GM21717 (cell line): ENCODE measurements around the gene SLC27A4.
"Not testable (repeated sequence)": the region's sequence is repeated elsewhere in the genome, so short reads cannot be mapped to it uniquely, and the experiment has no call there.

Source experiments
- ATAC-seq: cut with Tn5 transposase; IDR thresholded peaks from one replicate; pipeline ENCODE4 v1.9.1; 2021; ENCODE audit warnings: mild to moderate bottlenecking, moderate library complexity; ENCODE audit not compliant: unreplicated experiment

The SLC27A4 gene

DNA sequence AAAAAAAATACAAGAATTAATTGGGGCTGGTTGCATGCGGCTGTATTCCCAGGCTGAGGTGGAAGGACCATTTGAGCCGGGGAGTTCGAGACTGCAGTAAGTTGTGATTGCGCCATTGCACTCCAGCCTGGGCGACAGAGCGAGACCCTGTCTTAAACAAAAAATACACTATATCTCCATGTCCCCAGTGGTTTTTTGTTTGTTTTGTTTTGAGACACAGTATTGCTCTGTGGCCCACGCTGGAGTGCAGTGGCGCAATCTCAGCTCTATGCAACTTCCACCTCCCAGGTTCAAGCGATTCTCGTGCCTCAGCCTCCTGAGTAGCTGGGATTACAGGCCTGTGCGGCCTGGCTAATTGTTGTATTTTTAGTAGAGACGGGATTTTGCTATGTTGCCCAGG lies 16.5 kb upstream of the SLC27A4 start:
- ATAC-seq: no peak

DNA sequence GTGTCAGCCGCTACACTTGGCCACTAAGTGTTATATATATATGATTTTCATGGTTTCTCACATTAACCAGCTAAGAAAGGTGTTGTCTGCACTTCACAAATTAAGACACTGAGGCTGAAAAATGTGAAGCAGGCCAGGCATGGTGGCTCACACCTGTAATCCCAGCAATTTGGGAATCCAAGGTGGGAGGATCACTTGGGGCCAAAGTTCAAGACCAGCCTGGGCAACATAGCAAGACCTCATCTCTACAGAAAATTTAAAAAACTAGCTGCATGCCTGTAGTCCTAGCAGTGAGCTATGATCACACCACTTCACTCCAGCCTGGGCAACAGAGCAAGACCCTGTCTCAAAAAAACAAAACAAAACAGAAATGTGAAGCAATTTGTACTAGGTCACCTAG lies 15.9 kb upstream of the SLC27A4 start:
- ATAC-seq: no peak

DNA sequence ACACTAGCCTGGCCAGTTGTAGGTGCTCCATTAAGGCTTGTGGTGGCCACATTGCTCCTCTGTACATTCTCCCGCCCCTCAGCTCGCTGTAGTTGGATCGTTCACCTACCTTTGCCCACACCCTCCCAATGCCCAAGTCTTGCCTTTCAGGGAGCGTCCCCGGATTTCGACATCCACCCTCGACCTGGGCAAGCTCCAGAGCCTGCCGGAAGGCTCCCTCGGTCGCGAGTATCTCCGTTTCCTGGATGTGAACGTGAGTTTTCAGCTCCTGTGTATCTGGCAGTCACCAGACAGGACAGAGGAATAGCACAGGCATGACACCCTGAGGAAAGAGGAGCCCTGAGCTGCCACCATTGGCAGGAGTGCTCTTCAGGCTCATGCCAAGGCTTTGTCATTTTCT lies 14.7 kb upstream of the SLC27A4 start:
- no peak for ATAC-seq

DNA sequence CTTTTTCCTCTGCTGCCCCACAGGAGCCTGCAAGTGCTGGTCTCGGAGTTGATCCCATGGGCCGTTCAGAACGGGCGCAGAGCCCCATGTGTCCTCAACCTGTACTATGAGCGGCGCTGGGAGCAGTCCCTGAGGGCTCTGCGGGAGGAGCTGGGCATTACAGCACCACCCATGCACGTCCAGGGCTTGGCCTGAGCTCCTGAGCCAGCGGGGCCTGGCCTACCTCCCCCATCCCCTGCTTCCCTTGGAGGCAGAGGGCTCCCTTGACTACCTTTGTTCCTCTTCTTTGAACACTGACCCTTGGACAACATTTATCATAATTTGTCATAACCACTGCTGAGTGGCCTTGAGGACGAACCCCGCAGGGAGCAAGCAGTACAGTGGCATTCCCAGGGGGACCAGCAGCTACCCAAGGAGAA lies 6.9 kb upstream of the SLC27A4 start:
- ATAC-seq: no peak

DNA sequence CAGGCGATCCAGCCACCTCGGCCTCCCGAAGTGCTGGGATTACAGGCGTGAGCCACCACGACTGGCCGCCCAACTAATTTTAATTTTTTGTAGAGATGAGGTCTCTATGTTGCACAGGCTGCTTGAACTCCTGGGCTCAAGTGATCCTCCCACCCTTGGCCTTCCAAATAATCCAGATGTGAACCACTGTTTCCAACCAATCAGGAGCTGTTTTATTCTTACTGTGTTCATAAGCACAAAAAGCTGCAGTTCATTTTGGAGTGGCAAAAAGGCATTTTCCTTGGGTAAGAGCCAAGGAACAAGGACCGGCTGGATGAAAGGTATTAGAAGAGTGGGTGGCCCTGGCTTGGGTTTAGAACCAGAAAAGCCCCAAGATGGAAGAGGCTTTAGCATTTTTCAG lies 5.2 kb upstream of the SLC27A4 start:
- ATAC-seq: no peak

DNA sequence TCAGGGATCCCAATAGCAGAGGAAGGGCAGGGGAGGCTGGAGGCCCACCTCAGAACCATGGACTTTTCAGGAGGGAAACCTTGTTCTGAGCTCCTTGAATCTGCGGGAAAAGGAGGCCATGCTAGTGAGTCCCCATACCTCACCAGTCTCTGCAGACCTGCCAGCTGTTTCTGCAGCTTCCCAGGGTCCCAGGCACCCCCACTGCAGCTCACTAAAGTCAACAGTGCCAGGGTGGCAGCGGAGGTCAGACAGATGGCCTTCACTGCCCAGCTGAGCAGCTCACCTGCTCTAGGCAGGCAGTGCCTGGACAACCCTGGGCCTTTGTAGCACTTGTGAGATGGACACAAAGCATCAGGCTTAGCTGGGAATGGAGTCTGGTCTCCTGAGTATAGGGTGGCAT lies 4.4 kb upstream of the SLC27A4 start:
- no peak for ATAC-seq

DNA sequence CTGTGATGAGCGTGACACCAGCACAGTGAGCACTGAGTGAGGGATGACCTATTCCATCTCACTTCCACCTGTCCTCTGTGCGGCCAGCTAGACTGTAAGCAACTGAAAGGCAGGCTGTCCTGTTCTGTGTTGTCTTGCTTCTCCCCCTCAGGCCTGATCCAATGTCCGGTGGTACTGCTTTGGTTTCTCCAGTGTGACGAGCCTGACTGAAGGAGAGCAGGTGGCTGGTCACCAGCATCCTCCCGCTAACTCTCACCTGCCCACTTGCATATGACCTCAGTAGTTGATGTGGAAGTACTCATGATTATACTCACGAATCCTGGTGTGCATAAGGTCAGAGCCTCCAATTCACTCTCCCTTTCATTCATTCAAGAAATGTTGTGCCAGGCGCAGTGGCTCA lies 2.4 kb upstream of the SLC27A4 start:
- ATAC-seq: no peak

DNA sequence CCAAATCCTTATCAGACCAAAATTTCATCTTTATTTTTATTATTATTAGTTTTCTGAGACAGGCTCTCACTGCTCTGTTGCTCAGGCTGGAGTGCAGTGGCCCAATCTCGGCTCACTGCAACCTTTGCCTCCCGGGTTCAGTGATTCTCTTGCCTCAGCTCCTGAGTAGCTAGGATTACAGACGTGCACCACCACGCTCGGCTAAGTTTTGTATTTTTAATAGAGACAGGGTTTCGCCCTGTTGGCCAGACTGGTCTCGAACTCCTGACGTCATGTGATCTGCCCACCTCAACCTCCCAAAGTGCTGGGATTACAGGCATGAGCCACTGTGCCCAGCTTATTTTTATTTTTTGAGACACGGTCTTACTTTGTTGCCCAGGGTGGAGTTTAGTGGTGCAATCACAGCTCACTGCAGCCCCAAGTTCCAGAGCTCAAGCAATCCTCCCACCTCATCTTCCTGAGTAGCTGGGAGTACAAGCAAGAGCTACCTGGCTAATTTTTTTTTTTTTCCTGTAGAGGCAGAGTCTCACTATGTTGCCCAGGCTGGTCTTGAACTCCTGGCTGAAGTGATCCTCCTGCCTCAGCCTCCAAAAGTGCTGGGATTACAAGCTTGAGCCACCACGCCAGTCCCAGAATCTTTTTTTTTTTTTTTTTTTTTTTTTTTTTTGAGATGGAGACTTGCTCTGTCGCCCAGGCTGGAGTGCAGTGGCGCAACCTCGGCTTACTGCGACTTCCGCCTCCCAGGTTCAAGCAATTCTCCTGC lies 1.3 kb upstream of the SLC27A4 start:
- ATAC-seq: not testable (repeated sequence)

DNA sequence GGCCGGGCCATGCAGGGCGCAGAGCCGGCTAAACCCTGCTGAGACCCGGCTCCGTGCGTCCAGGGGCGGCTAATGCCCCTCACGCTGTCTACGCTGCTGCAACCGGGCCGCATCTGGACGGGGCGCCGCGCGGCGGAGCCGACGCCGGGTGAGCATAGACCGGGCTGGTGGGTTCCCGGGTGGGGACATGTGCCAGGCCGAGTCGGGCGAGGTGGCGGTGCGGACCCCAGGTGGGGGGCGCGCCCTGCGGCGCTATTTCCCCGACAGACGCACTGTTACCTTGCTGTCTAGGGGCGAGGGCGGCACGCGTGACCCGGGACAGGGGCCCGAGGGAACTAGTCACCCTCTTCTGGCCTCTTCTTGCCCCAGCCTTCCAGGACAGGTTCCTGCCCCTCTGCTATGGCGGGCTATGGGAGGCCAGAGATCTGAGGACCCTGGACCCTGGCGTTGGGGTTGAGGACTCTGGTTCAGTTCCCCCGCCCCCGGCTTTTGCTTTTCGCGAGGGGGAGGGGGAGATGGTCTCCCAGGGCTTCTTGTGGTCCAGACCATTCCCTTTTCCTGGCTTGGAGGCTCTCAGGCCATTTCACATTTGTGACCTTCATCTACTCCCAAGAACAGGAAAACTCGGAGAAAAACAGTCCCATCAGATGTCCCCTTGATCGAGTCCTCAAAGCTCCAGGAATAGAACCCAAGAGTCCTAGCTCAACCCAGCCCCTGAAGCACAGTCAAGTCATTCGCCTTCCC lies 536 bp downstream of the SLC27A4 start:
- ATAC-seq: peak; percentile 34

DNA sequence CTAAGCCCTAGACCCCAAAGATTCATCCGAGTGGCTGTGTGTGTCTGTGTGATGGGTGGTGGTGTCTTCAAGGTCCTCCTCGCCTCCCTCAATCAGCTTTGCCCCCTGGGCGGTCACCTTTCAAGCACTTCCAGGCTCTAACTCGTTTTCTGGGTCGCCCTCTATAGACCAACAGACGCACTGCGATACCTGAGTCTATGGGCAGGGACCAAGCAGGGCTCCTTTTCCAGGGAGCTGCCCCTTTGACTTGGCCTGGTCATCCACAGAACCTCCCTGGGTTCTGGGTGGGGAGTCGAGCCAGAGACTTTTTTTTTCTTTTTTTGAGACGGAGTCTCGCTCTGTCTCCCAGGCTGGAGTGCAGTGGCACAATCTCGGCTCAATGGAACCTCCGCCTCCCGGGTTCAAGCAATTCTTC lies 1.1 kb downstream of the SLC27A4 start:
- ATAC-seq: peak; percentile 42

DNA sequence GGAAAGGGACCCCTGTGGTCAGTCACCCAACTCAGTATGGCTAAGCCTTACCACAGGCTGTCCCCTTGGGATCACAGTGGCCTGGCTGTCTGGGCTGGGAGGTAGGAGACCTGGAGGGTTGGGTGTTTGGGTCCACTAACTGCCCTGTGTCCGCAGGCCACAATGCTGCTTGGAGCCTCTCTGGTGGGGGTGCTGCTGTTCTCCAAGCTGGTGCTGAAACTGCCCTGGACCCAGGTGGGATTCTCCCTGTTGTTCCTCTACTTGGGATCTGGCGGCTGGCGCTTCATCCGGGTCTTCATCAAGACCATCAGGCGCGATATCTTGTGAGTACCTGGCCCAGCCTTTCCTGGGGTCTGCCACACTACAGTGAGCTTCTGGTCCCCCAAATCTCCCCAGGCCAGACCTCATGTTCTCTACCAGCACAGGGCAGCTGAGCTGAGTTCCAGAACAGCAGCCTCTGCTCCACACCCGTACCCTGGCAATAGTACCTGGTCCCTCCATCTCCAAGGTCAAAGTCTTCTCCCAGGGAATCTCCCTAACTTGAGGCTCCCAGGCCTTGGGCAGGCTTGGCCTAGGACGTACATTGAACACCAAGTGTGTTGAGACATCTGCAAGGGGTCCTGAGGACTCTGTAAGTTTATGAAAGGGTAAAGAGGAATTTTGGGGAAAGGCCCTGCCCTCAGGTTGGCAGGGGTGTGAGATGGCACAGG lies 2.8 kb downstream of the SLC27A4 start:
- ATAC-seq: no peak

DNA sequence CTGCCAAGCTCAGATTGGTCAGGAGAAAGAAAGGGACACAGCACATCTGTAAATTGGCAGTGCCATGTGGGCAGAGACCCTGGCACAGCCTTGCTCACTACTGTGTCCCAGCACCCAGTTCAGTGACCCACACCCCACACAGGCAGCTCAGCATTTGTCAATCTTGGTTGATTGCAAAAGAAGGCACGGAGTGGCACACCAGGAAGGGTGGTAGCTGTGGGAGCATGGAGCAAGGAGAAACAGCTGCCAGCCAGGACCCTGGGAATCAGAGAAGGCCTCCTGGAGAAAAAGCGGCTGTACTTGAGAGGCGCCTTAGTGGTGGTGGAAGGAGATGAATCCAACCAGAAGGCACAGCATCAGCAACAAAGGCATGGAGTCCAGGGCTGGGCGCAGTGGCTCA lies 3.5 kb downstream of the SLC27A4 start:
- ATAC-seq: no peak

DNA sequence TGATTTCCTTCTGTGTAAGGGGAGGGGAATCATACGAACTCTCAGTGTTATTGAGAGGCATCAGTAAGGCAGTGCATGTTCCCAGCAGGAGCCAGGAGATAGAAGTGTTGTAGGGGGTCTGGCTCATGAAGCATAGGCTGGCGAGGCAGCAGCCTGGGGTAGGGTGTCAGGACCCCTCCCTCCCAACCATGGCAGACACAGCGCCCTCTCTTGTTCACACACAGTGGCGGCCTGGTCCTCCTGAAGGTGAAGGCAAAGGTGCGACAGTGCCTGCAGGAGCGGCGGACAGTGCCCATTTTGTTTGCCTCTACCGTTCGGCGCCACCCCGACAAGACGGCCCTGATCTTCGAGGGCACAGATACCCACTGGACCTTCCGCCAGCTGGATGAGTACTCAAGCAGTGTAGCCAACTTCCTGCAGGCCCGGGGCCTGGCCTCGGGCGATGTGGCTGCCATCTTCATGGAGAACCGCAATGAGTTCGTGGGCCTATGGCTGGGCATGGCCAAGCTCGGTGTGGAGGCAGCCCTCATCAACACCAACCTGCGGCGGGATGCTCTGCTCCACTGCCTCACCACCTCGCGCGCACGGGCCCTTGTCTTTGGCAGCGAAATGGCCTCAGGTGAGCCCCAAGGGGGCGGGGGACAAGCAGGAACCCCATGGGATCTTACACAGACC lies 4.7 kb downstream of the SLC27A4 start:
- ATAC-seq: no peak

DNA sequence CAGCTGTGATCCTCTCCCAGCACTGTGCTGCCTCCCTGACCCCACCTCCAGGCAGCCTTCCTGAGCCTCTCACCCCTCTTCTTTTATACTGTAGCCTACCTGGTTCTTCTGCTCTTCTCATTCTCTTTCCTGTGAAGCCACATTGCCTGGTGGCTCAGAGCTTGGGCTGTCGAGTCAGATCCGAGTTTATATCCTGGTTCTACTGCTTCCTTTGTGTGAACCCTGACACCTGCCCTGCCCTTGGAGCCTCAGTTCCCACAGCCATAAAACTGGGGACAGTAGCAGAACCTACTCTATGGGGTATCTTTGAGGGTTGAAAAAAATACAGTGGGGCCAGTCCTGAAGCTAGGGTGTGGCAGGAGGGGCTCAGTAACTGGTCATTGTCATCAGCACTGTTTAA lies 8.8 kb downstream of the SLC27A4 start:
- no peak for ATAC-seq

DNA sequence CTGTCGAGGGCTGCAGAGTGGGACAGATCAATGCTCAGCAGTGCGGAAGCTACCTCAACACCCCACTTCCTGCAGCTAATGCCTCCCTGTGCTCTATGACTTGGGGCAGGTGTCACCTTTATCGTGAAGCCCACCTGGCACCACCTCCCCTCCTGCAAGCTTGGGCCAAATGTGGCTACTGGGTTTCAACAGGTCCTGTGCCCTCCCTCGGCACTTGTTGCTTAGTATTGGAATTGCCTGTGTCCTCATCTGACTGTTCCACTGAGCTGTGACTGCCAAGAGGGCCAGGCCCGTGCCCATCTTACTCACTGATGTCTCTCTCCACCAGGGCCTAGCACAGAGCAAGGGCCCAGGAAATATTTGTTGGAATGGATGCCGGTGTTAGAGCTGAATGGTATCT lies 9.4 kb downstream of the SLC27A4 start:
- no peak for ATAC-seq

DNA sequence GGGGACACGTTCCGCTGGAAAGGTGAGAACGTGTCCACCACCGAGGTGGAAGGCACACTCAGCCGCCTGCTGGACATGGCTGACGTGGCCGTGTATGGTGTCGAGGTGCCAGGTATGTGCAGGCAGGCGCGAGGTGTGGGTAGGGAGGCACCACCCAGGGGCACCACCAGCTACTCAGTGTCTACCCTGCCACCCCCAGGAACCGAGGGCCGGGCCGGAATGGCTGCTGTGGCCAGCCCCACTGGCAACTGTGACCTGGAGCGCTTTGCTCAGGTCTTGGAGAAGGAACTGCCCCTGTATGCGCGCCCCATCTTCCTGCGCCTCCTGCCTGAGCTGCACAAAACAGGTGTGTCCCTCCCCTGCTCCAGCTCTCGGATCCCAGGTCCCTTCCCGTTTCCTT lies 15.1 kb downstream of the SLC27A4 start:
- ATAC-seq: no peak

DNA sequence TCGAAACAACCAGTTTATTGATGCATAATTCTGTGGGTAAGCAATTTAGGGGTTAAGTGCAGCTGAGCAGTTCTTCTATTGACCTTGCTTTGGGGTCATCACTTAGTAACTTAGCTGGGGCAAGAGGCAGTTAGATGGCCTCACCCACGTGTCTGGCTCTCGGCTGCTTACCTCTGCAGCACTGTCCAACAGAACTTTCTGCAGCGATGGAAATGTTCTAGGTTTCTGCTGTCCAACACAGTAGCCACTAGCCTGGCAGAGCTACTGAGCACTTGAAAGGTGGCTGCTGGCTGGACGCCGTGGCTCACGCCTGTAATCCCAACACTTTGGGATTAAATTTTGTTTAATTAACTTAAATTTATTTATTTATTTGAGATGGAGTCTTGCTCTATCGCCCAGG lies 17.8 kb downstream of the SLC27A4 start:
- no peak for ATAC-seq

DNA sequence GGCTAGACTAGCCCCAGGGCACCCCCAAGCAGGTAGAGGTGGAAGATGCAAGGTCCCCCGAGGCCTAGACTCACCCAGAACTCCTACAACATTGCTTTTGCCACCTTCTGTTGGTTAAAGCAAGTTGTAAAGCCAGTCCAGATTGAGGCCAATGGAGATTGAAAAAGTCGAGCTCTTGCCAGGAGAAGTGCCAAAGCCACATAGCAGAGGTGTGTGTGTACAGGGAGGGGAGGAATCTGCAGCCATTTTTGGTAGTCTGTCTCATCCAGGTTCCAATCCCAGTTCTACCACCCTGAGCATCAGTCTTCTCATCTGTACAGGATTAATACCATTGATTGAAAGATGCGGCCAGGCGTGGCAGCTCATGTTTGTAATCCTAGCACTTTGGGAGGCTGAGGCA lies 18.5 kb downstream of the SLC27A4 start:
- ATAC-seq: no peak

DNA sequence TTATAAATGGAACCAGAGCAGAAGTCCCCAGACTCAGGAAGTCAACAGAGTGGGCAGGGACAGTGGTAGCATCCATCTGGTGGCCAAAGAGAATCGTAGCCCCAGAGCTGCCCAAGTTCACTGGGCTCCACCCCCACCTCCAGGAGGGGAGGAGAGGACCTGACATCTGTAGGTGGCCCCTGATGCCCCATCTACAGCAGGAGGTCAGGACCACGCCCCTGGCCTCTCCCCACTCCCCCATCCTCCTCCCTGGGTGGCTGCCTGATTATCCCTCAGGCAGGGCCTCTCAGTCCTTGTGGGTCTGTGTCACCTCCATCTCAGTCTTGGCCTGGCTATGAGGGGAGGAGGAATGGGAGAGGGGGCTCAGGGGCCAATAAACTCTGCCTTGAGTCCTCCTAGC lies 20.5 kb downstream of the SLC27A4 start:
- no peak for ATAC-seq

DNA sequence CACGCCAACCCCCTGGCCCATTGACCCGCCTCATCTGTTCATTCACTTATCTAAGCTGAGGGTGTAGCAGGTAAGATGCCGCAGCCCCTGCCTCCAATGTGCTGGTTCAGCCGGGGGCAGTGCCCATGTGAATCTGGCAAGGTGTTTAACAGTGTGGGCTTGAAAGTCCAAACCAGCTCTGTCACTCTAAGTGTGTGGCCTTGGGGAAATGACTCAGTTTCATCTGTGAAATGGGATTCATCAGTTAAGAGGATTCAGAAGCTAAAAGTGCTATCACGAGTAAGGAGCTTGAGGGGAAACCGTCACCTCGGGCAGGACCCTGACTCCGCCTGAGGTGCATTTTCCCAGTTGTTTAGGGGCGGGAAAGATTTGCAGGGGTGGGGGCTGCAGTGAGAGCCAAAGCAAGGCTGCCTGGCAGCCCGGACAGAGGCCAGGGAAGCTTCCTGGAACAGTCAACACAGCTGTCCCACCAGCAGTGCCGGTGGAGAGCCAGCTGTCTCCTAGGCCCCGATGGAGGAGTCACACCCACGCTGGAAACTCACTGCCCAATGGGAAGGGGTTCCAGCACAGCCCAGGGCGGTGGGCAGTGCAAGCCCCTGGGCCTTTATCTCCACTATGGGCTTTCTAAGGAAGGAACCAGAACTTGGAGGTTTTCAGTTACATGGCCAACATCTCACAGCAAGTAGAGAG lies 21.1 kb downstream of the SLC27A4 start:
- ATAC-seq: no peak
